HepG2 (cell line): Measurements from ENCODE around the gene JAGN1. TPM values are rescaled to one million over a fixed set of nuclear protein-coding genes. Genes with fewer than 3 reads are reported as not detected.

Experiments used
- ATAC-seq: fragments of 200-7000 bp; cut with Tn5 transposase; 3 replicates; pipeline ENCODE4 v1.9.1; 2020; ENCODE audit warnings: mild to moderate bottlenecking, moderate library complexity
- BruUV-seq: library from RNA; stranded (reverse); fragments of 400-500 nt; replicated peaks from 2 replicates; lab custom pipeline; 2021; lab: Mats Ljungman, UMichigan
- CTCF ChIA-PET: fragments of 300-600 bp; formaldehyde crosslinking; extraction: SDS; loops from one replicate; lab custom pipeline; 2021; ENCODE audit warnings: low total read pairs, inconsistent platforms, low intra/inter-chr PET ratio; lab: Yijun Ruan, JAX
- POLR2A ChIA-PET: fragments of 350-600 bp; sonication (Branson Sonifier 250); formaldehyde crosslinking; loops from one replicate; lab custom pipeline; 2020; ENCODE audit warnings: antibody characterized with exemption, inconsistent platforms; lab: Yijun Ruan, JAX
- DNase-seq: peaks from one replicate; pipeline ENCODE4 v3.0.0-alpha.2; 2015; ENCODE audit warnings: low spot score
- FAIRE-seq: peaks from 3 replicates; lab custom pipeline; 2011; peaks lifted over from hg19 to GRCh38; lab: Jason Lieb, UNC
- H2AFZ ChIP-seq: one replicate; pipeline ENCODE4 v1.6.1; 2011; ENCODE audit warnings: low read length, inconsistent platforms
- H3K27ac ChIP-seq: fragments of 300-600 bp; 3 replicates; pipeline ENCODE4 v1.8.0; 2011; ENCODE audit warnings: mixed run types, mild to moderate bottlenecking, mixed read lengths, low read length, inconsistent platforms; ENCODE audit not compliant: insufficient read depth; ENCODE audit errors: extremely low read length
- H3K27me3 ChIP-seq, 2 experiments: fragments of 200-600 bp in 1 of 2; 2 replicates in 1 of 2; 3 replicates in 1 of 2; pipeline versions ENCODE4 v1.6.0 to v1.8.0; 2011; ENCODE audit warnings: low read length in 2 of 2, mild to moderate bottlenecking in 2 of 2, moderate library complexity in 2 of 2, inconsistent platforms in 1 of 2; ENCODE audit not compliant: insufficient read depth in 2 of 2, control insufficient read depth in 1 of 2
- H3K36me3 ChIP-seq, 2 experiments: fragments of 200-600 bp in 1 of 2; replicated peaks in 1 of 2; 2 replicates in 1 of 2; 3 replicates in 1 of 2; pipeline versions ENCODE4 v1.5.1 to v1.8.0; 2011; ENCODE audit warnings: low read length in 2 of 2, inconsistent platforms in 1 of 2; ENCODE audit not compliant: insufficient read depth in 2 of 2, control insufficient read depth in 1 of 2
- H3K4me1 ChIP-seq: 2 replicates; pipeline ENCODE4 v1.5.1; 2012; ENCODE audit warnings: low read length, inconsistent platforms; ENCODE audit not compliant: insufficient read depth
- H3K4me2 ChIP-seq: 2 replicates; pipeline ENCODE4 v1.6.0; 2011; ENCODE audit warnings: low read depth, low read length, inconsistent platforms
- H3K4me3 ChIP-seq, 3 experiments: fragments of 200-600 bp in 1 of 3; sonication (generic), shearing (Covaris generic) in 1 of 3; replicated peaks in 1 of 3; 2 replicates each; pipeline ENCODE4 v1.5.1; 2011 to 2016; ENCODE audit warnings: low read length in 3 of 3, inconsistent platforms in 2 of 3, low read depth in 2 of 3, mild to moderate bottlenecking in 2 of 3, control low read depth in 1 of 3, mixed read lengths in 1 of 3; ENCODE audit not compliant: insufficient read depth in 1 of 3
- H3K79me2 ChIP-seq: one replicate; pipeline ENCODE4 v1.6.1; 2011; ENCODE audit warnings: low read length, inconsistent platforms; ENCODE audit not compliant: insufficient read depth
- H3K9ac ChIP-seq: 2 replicates; pipeline ENCODE4 v1.6.0; 2011; ENCODE audit warnings: mild to moderate bottlenecking, low read depth, low read length, inconsistent platforms; ENCODE audit not compliant: insufficient read depth
- H3K9me3 ChIP-seq: 2 replicates; pipeline ENCODE4 v1.5.1; 2012; ENCODE audit warnings: mild to moderate bottlenecking, low read length
- H4K20me1 ChIP-seq: 2 replicates; pipeline ENCODE4 v1.6.0; 2011; ENCODE audit warnings: inconsistent platforms, mild to moderate bottlenecking, low read length, moderate library complexity; ENCODE audit not compliant: insufficient read depth
- GATAD2A ChIP-seq: IDR thresholded peaks from 2 replicates; pipeline ENCODE4 v1.6.1; 2016
- HDAC2 ChIP-seq: sonication (generic); formaldehyde crosslinking; IDR thresholded peaks from 2 replicates; pipeline ENCODE4 v1.4.0; 2020; ENCODE audit warnings: missing genetic modification reagents
- HOXA7 ChIP-seq: sonication (generic); formaldehyde crosslinking; IDR thresholded peaks from 2 replicates; pipeline ENCODE4 v1.8.1; 2022; ENCODE audit warnings: mild to moderate bottlenecking, missing genetic modification reagents, moderate library complexity
- KLF6 ChIP-seq: IDR thresholded peaks from 2 replicates; pipeline ENCODE4 v1.8.0; 2016; ENCODE audit warnings: missing biosample characterization, missing genetic modification reagents
- MEIS1 ChIP-seq: sonication (generic); formaldehyde crosslinking; IDR thresholded peaks from 2 replicates; pipeline ENCODE4 v1.9.0; 2021; ENCODE audit warnings: mild to moderate bottlenecking, missing genetic modification reagents, moderate library complexity, borderline replicate concordance
- NFE2L1 ChIP-seq: sonication (generic); formaldehyde crosslinking; IDR thresholded peaks from 2 replicates; pipeline ENCODE4 v1.4.0; 2020; ENCODE audit warnings: missing genetic modification reagents, mild to moderate bottlenecking, borderline replicate concordance
- NFKB2 ChIP-seq: sonication (generic); formaldehyde crosslinking; IDR thresholded peaks from 2 replicates; pipeline ENCODE4 v1.4.0; 2020; ENCODE audit warnings: missing genetic modification reagents, borderline replicate concordance
- RCOR2 ChIP-seq: IDR thresholded peaks from 2 replicates; pipeline ENCODE4 v1.6.1; 2016; ENCODE audit warnings: missing biosample characterization, missing genetic modification reagents
- SETDB1 ChIP-seq: sonication (generic); formaldehyde crosslinking; IDR thresholded peaks from 2 replicates; pipeline ENCODE4 v1.5.1; 2020; ENCODE audit warnings: missing genetic modification reagents, mild to moderate bottlenecking, borderline replicate concordance
- ZIK1 ChIP-seq: sonication (generic); formaldehyde crosslinking; IDR thresholded peaks from 2 replicates; pipeline ENCODE4 v1.5.0; 2020; ENCODE audit warnings: mild to moderate bottlenecking, low read depth, missing genetic modification reagents, borderline replicate concordance
- ZMAT3 ChIP-seq: sonication (generic); formaldehyde crosslinking; conservative IDR thresholded peaks from 2 replicates; pipeline ENCODE4 v1.7.0; 2021; ENCODE audit warnings: missing genetic modification reagents
- ZNF260 ChIP-seq: sonication (generic); formaldehyde crosslinking; IDR thresholded peaks from 2 replicates; pipeline ENCODE4 v1.4.0; 2020; ENCODE audit warnings: missing genetic modification reagents, low read depth, mild to moderate bottlenecking, borderline replicate concordance
- ZNF646 ChIP-seq: sonication (generic); formaldehyde crosslinking; IDR thresholded peaks from 2 replicates; pipeline ENCODE4 v1.9.0; 2021; ENCODE audit warnings: mild to moderate bottlenecking, missing genetic modification reagents
- ZNF879 ChIP-seq: sonication (generic); formaldehyde crosslinking; IDR thresholded peaks from 2 replicates; pipeline ENCODE4 v1.8.1; 2023; ENCODE audit warnings: missing genetic modification reagents
- ZSCAN21 ChIP-seq: sonication (generic); formaldehyde crosslinking; IDR thresholded peaks from 2 replicates; pipeline ENCODE4 v1.8.0; 2022; ENCODE audit warnings: mild to moderate bottlenecking, missing genetic modification reagents, moderate library complexity, borderline replicate concordance
- WGBS: methylation state at CpG from one replicate; pipeline ENCODE4 v1.1.6; 2017; ENCODE audit warnings: low lambda C conversion rate; 5-methylcytosine and 5-hydroxymethylcytosine counted together
- in situ Hi-C: cut with HindIII; loops from 2 replicates; pipeline ENCODE4 v1.10.0; 2017; ENCODE audit warnings: low pct_unique_long_range_greater_than_20kb; ENCODE audit not compliant: extremely low pct_ligation_motif_present
- intact Hi-C: fragments of 100-400 bp; cut with micrococcal nuclease; formaldehyde crosslinking; loops from one replicate; pipeline ENCODE4 v1.10.0; 2022; ENCODE audit not compliant: unreplicated experiment
- polyA plus RNA-seq, 8 experiments: library from polyadenylated mRNA; depleted of rRNA in 3 of 8; stranded (reverse) in 7 of 8; unstranded in 1 of 8; fragments of >200 nt; fragmentation: Illumina TruSeq in 4 of 8; extraction: Trizol in 4 of 8; gene quantifications; 2 replicates each; pipeline versions ENCODE4 v1.2.1 to v1.2.3, GENCODE V29; 2011 to 2016; ENCODE audit warnings: low read depth in 4 of 8, missing spikeins in 1 of 8, mixed read lengths in 1 of 8; ENCODE audit not compliant: insufficient read depth in 1 of 8
- total RNA-seq, 5 experiments: library from RNA; depleted of rRNA; stranded (reverse); fragments of >200 nt; fragmentation: Illumina TruSeq; extraction: Trizol; gene quantifications; 2 replicates each; pipeline ENCODE4 v1.2.3, GENCODE V29; 2016; ENCODE audit warnings: low read depth in 1 of 5
- TF ChIP-seq, protein P1 (sequence below): sonication (generic); formaldehyde crosslinking; IDR thresholded peaks from 2 replicates; pipeline ENCODE4 v1.4.0; 2020; ENCODE audit warnings: missing genetic modification reagents
- TF ChIP-seq, protein P2 (sequence below): sonication (generic); formaldehyde crosslinking; IDR thresholded peaks from 2 replicates; pipeline ENCODE4 v1.5.0; 2020; ENCODE audit warnings: mild to moderate bottlenecking, low read depth, missing genetic modification reagents, borderline replicate concordance

Gene JAGN1
- total and polyA plus RNA-seq, 2 of the 13 experiments (the other 11 are each of a cell fraction or from before 2014, with no cell fraction given): 49.9 to 50.9 TPM

- DNase-seq (peak; percentile 90), ATAC-seq (peak; percentile 87), FAIRE-seq (peak; percentile 80)
- Histone ChIP-seq H3K4me1 (peaks cover 47% of the 10 kb centered on the region), H2AFZ (no peak within 1 kb of the TSS), H3K4me2 (peak within 1 kb of the TSS; percentile 86), H3K79me2 (peaks cover 20% of the 10 kb centered on the region), H3K4me3 (peak within 1 kb of the TSS; percentile 70 to 82 (median 80)), H3K27me3 (no peaks in the 10 kb centered on the region), H3K36me3 (peaks cover 0 to 18% of the 10 kb centered on the region in 2 experiments; a peak in 2 of 5 replicates), H4K20me1 (no peaks in the 10 kb centered on the region), H3K9me3 (no peaks in the 10 kb centered on the region), H3K9ac (peak within 1 kb of the TSS; percentile 85), H3K27ac (peak within 1 kb of the TSS; percentile 92)
- intact Hi-C loops (loop anchor here (2.0 to 5.0 kb wide), 2 partner anchors 13 to 36 kb away; no protein-coding TSS in a partner anchor), in situ Hi-C loops (no loop called here)
- WGBS: 2% methylated on average over 12 of the region's 50 CpGs
- CTCF ChIA-PET: interaction anchor here (3.1 kb wide), 1 partner anchor 13 kb away, joined by 14 read pairs; no protein-coding TSS in a partner anchor
- POLR2A ChIA-PET: interaction anchor here (0.7 to 7.6 kb wide), 37 partner anchors 9 to 570 kb away, joined by 3 to 124 read pairs (median 6); partner anchors contain the start of genes ARPC4, FANCD2, IL17RC and IL17RE
- no TSS peak for BruUV-seq
- TF ChIP-seq, protein P1, sequence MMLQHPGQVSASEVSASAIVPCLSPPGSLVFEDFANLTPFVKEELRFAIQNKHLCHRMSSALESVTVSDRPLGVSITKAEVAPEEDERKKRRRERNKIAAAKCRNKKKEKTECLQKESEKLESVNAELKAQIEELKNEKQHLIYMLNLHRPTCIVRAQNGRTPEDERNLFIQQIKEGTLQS (CRISPR knock-in tag): peak; percentile 13
- TF ChIP-seq SETDB1 (no peak), HOXA7 (CRISPR knock-in tag) (no peak), NFKB2 (CRISPR knock-in tag) (peak; percentile 86), RCOR2 (CRISPR knock-in tag) (no peak), ZMAT3 (CRISPR knock-in tag) (0 out of 2 replicates have a peak, but pooled peaks have one; percentile 19), ZSCAN21 (0 out of 2 replicates have a peak, but pooled peaks have one; percentile 57), ZIK1 (CRISPR knock-in tag) (peak; percentile 88), ZNF260 (CRISPR knock-in tag) (no peak), HDAC2 (CRISPR knock-in tag) (peak; percentile 18; the same call in 1 of the 2 replicates), KLF6 (CRISPR knock-in tag) (0 out of 2 replicates have a peak, but pooled peaks have one; percentile 38), ZNF879 (CRISPR knock-in tag) (peak; percentile 5; the same call in 1 of the 2 replicates), GATAD2A (CRISPR knock-in tag) (peak; percentile 33; the same call in 1 of the 2 replicates), NFE2L1 (CRISPR knock-in tag) (no peak), ZNF646 (CRISPR knock-in tag) (no peak), MEIS1 (no peak)
- TF ChIP-seq, protein P2, sequence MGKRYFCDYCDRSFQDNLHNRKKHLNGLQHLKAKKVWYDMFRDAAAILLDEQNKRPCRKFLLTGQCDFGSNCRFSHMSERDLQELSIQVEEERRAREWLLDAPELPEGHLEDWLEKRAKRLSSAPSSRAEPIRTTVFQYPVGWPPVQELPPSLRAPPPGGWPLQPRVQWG (CRISPR knock-in tag): no peak
Observed at GRCh38 chr3:9933561-9934234, 43.3 kb downstream of the JAGN1 start, which contains the start of gene CRELD1. TSS of gene CRELD1 (plus strand) at chr3:9933834. CDS start at chr3:9934439, 605 bp downstream.
